HG02870 (cell line): Measurements from ENCODE around the gene CRTAP.
"Not testable (repeated sequence)": the region's sequence is repeated elsewhere in the genome, so short reads cannot be mapped to it uniquely, and the experiment has no call there.

Source experiments
- ATAC-seq: cut with Tn5 transposase; IDR thresholded peaks from one replicate; pipeline ENCODE4 v1.9.1; 2021; ENCODE audit warnings: mild to moderate bottlenecking, moderate library complexity; ENCODE audit not compliant: unreplicated experiment

CRTAP gene

GRCh38 chr3:33099109-33099645 lies 14.6 kb upstream of the CRTAP start:
- ATAC-seq = no peak

GRCh38 chr3:33099701-33100100 lies 14.1 kb upstream of the CRTAP start:
- ATAC-seq = no peak

GRCh38 chr3:33100229-33100628 lies 13.6 kb upstream of the CRTAP start:
- no peak for ATAC-seq

GRCh38 chr3:33103034-33103433 lies 10.8 kb upstream of the CRTAP start:
- no peak for ATAC-seq

GRCh38 chr3:33103480-33103879 lies 10.3 kb upstream of the CRTAP start:
- no peak for ATAC-seq

GRCh38 chr3:33104803-33105202 lies 9.0 kb upstream of the CRTAP start:
- no peak for ATAC-seq

GRCh38 chr3:33105341-33105948 lies 8.4 kb upstream of the CRTAP start:
- no peak for ATAC-seq

- not testable (repeated sequence) for ATAC-seq
Measured at GRCh38 chr3:33106854-33107253, 7.0 kb upstream of the CRTAP start.

- ATAC-seq = peak; percentile 54
Measured at GRCh38 chr3:33111581-33111980, 2.2 kb upstream of the CRTAP start.

- no peak for ATAC-seq
Measured at GRCh38 chr3:33114622-33115023, 809 bp downstream of the CRTAP start.

GRCh38 chr3:33115024-33115768 lies 1.4 kb downstream of the CRTAP start:
- no peak for ATAC-seq

- no peak for ATAC-seq
Measured at GRCh38 chr3:33117461-33117860, 3.6 kb downstream of the CRTAP start.

GRCh38 chr3:33119891-33120290 lies 6.1 kb downstream of the CRTAP start:
- ATAC-seq = no peak

GRCh38 chr3:33122991-33123390 lies 9.2 kb downstream of the CRTAP start:
- ATAC-seq = no peak

GRCh38 chr3:33124638-33125037 lies 10.8 kb downstream of the CRTAP start:
- ATAC-seq = no peak

GRCh38 chr3:33125840-33126239 lies 12.0 kb downstream of the CRTAP start:
- ATAC-seq = no peak

GRCh38 chr3:33128706-33129105 lies 14.9 kb downstream of the CRTAP start:
- no peak for ATAC-seq

- ATAC-seq = no peak
Measured at GRCh38 chr3:33130144-33130543, 16.3 kb downstream of the CRTAP start.

- peak; percentile 62 for ATAC-seq
Measured at GRCh38 chr3:33131331-33132018, 17.7 kb downstream of the CRTAP start.

GRCh38 chr3:33132019-33132360 lies 18.2 kb downstream of the CRTAP start:
- ATAC-seq = no peak

GRCh38 chr3:33134026-33134625 lies 20.3 kb downstream of the CRTAP start:
- ATAC-seq = peak; percentile 64
